Measurements from ENCODE around the gene DENND2A.
"Not testable (repeated sequence)": the region's sequence is repeated elsewhere in the genome, so short reads cannot be mapped to it uniquely, and the experiment has no call there.

DENND2A gene, protein sequence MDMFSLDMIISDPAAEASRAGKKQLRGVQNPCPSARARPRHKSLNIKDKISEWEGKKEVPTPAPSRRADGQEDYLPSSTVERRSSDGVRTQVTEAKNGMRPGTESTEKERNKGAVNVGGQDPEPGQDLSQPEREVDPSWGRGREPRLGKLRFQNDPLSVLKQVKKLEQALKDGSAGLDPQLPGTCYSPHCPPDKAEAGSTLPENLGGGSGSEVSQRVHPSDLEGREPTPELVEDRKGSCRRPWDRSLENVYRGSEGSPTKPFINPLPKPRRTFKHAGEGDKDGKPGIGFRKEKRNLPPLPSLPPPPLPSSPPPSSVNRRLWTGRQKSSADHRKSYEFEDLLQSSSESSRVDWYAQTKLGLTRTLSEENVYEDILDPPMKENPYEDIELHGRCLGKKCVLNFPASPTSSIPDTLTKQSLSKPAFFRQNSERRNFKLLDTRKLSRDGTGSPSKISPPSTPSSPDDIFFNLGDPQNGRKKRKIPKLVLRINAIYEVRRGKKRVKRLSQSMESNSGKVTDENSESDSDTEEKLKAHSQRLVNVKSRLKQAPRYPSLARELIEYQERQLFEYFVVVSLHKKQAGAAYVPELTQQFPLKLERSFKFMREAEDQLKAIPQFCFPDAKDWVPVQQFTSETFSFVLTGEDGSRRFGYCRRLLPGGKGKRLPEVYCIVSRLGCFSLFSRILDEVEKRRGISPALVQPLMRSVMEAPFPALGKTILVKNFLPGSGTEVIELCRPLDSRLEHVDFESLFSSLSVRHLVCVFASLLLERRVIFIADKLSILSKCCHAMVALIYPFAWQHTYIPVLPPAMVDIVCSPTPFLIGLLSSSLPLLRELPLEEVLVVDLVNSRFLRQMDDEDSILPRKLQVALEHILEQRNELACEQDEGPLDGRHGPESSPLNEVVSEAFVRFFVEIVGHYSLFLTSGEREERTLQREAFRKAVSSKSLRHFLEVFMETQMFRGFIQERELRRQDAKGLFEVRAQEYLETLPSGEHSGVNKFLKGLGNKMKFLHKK

DNA sequence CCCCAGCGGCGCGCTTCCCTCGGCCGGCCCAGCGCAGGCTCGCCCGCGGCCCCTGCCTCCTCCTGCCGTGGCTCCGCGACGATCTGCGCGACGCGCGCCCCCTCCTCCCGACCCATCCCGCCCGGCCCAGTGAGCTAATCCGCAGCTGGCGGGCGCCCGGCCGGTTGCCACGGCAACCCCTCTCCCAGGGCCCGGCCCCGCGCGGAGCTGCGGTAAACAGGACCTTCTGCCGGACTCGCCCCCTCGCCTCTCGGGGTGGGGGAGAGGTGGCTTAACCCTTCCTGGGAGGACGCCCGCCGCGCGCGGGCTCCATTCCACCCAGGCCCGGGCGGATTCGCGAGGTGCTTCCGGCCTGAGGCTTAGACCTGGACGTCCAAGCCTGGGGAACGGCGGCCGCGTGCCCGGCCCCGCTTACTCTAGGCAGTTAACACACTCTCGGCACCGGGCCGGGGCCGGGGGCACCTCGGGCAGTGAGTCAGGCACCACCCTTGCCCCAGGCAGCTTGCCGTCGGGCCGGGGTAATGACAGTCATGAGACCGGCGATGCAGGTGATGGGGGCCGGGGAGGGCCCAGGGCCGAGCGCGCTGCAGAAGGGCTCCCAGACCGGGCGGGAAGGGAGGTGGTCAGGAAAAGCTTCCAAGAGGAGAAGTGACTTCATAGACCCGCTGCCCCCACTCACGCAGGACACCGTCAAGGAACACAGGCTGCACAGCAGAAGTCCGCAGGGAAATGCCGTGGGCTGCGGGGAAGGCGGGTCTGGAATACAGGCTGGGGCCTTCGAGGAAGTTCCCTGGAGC, at the start of gene DENND2A:
Gene DENND2A, minus strand, starts transcription at position 87 of the 797 bp plus-strand sequence. CDS start 38,416 bp downstream, outside the sequence.
- DNase-seq = no peak

DNA sequence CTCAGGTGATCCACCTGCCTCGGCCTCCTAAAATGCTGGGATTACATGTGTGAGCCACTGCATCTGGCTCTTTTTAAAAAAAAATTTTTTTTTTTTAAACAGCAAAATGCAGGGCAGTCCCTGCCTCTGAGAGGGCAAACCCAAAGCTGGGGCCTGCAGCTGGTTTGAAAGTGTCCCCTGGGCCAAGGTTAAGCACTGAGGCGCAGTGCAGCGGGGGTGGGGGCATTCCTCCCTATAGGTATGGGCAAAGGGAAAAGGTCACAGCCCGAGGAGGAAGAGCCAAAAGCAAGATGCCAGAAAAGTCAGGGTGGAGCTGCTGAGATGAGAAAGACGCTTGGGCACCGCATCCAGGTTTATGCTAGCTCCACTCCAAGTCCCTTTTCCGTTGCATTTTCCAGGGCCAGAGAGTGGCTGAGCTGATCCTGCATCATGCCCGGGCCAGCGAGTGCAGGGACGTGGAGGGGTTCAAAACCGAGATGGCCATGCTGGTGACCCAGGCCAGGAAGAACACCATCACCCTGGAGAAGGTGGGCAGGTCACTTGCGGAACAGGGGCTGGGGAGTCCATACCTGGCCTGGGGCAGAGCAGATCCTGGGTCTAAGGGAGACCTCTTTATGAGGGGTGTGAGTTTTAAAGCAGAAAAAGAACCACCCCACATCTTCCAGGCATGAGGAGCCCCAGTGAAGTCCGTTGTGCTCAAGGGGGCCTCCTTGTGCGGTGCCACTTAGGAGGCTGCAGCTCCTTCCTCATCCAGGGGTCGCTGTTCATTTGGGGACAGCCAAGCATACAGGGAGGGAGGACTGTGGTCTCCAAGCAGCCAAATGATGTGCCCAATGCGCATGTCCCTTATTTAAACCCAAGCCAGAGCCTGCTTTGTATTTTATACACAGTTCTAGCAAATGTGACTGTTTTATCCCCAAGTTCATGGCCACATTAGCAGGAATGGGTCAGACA, 48.9 kb upstream of the DENND2A start:
- DNase-seq = no peak

DNA sequence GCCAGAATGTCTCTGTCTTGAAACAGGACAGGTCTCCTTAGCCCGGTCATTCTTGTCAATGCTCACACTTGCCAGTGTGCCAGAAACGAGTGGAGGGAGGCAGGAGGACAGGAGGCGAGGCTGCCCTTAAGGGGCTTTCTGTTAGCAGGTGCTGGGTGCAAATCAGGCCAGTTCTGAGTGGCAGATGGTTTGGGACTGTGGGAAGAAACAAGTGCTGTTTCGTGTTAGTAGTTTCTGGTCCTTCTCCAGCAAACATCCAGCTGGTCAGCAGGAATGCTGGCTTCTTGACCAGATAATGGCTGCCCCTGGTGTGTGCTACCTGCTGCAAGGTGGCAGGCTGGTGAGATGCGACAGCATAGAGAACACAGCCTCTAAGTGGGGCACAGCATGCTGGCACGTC, 47.7 kb upstream of the DENND2A start:
- no peak for DNase-seq

DNA sequence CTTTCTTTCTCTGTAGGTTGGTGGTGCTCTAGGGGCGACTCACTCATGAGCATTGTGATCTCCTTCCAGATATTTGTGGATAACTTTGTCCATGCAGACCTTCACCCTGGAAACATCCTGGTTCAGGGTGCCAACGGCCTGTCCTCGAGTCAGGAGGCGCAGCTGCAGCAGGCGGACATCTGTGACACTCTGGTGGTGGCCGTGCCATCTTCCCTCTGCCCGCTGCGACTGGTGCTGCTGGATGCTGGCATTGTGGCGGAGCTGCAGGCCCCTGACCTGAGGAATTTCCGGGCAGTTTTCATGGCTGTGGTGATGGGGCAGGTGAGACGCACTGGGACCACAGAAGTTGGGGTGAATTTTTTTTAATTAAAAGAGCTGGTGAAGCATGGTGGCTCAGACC, 46.3 kb upstream of the DENND2A start:
- DNase-seq = no peak

DNA sequence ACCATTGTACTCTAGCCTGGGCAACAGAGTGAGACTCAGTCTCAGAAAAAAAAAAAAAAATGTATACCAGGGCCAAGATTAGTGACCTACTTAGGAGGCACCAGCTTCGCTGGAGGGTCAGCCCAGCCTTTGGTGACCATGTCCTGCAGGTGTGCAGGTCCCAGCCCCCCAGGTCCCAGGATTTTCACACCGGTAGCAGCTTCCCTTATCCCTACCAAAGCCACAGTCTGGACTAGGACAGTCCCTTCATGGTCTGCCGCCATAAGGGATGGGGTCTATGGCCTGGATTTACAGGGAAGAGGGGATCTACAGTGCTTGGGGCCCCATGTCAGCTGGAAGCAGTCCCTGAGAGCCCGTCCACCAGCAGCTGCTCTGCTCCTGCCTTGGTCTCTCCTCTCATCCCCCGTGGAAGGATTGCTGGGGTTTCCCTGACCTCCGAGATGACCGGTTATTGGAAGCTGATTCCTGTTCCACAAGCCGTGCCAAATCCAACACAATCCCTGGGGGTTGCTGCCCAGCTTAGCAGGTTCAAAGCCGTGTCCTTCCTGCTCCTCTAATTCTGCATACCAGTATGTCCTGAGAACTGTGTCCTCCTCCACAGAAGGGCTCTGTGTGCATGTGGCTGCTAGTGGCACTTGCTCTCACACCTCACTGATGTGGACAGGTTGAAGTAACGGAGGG, 44.9 kb upstream of the DENND2A start:
- no peak for DNase-seq

DNA sequence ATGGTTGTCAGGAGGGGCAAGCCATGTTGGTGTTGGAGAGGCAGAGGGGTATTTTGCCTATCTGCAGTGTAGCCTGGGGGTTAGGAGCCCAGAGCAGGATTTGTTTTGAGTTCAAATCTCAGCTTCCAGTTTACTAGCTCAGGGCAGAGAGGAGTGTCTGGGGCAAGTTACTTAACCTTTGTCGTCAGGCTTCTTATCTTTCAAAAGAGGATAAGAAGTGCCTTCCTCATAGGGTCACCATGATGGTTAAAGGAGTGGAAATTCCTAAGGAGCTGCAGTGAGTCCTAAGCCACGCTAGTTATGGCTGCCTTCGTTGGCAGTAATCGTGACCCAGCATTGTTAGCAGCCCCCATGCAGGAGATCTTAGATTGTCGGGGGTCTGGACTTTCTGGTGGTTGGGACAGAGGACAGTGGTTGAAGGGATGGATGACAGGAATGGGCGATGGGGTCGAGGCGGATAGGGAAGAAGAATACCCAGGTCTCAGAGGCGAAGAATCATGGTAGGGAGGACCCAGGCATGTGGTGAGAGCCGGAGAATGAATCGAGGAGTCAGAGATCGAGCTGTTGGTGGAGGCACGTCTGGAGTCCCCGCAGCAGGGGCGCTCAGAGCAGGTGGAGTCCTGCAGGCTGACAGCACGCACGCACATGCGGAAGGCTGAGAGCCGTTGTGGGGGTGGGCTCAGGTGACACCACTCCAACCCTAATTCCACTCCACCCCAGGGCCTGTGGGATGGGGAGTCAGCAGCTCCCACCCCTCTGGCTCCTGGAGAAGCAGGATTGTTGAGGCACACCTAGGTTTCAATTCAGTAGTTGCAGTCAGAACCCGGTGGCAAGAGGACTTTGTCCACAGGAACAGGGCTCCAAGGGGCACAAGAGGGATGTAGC, 43.7 kb upstream of the DENND2A start:
- no peak for DNase-seq

DNA sequence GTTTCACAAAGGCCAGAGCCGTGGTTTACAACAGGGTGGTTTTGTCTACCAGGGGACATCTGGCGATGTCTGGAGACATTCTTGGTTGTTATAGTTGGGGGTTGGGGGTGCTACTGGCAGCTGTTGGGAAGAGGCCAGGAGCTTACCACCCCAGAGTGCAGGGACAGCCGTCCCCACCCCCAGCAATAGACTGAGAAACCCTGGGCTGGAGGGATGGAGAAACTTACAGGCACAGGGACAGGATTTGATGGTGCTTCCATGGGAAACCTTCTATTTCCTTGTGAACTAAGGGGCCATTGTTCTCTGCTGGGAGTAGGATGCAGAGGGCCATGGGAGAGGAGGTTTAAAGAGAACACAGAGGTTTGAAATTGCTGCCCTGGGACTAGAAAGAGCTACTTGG, 43.0 kb upstream of the DENND2A start:
- DNase-seq = no peak

DNA sequence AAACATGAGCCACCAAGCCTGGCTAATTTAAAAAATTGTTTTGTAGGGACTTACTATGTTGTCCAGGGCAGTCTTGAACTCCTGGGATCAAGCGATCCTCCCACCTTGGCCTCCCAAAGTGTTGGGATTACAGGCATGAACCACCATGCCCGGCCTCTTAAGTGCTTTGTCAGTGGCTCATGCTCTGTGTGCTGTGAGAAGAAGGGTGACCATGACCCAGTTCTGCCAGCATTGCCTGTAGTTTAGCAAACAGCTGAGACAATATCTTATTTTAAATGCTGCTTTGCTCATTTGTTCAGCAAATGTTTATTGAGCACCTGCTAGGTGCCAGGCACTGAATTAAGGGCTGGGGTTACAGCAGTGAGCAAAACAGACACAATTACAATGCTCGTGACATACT, 41.2 kb upstream of the DENND2A start:
- no peak for DNase-seq

DNA sequence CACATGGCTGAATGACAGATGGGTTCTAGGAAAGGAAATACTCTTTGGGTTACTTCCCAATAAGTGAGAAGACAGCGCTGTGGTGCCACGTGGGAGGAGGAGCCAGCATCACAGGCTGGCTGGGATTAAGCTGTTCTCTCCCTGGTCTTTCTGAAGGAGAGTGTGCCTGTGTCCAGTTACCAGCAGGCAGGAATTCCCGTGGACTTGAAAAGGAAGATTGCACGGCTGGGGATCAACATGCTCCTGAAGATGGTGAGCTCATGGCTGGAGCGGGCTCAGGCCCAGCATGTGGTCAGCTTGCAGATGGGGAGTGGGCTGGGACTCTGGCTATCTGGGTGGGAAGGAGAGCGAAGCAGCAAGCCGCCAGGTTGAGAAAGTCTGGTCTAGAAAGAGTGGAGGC, 40.3 kb upstream of the DENND2A start:
- DNase-seq = no peak

DNA sequence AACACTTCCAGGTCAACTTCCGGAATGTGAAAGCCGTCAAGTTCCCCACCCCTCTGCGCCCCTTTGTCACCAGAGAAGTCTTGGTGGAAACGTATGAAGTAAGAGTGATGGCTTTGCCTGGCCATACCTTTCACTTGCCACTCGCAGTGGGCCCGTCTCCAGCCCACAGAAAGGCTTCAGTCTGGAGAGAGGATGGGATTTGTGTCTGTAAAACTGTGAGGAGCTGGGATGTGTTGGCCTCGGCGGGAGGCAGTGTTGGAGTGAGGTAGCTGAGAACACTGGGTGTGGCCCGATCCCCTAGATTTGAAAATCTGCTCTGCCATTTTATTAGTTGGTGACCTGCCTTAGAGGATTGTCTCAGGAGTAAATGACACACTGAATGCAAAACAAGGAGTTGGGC, 38.6 kb upstream of the DENND2A start:
- DNase-seq = no peak

DNA sequence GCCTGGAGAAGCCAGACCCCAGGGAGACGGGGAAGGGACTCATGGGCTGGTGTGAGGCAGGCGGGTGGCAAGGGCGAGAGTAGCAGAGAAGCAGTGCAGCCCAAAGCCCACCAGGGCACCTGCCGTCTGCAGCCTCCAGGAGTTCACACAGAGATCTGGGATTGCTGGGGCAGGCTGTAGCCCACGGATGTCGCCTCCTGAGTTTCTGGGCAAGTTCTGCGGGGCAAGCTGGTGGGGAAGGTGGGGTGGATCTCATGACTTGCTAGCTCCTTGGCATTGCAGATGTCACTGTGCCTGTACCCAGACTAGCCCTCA, 38.2 kb upstream of the DENND2A start:
- DNase-seq = no peak

DNA sequence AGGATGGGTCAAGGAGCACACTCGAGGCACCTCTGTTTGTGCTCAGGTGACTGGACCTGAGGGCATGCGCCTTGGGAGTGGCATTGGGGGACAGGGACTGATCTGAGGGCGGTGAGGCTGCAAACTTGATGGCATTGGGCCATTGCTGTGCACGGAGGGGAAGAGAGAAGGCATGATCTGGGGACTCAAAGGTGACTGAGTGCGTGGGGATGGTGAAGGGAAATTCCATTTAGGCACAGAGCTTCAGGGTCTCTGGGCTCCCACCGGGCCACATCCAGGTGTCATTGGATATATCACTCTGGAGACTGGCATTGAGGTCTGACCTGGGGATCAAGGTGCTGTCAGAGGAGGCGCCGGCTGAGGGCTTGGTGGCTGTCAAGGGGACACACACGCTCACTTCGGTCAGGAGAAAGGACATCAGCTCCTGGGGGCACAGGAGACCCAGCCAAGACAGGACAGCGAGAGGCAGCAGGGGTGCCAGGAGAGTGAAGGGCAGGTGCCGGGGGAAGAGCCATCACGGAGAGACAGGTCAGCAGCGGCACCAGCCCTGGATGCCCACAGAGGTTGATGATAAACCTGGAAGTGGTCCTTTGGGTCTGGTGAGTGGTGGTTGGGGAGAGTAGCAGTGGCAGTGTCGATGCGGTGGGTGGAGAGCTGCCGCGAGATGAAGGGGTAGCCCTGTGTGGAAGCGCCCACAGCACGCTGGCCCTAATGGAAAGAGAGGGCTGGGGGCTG, 37.6 kb upstream of the DENND2A start:
- DNase-seq = no peak

DNA sequence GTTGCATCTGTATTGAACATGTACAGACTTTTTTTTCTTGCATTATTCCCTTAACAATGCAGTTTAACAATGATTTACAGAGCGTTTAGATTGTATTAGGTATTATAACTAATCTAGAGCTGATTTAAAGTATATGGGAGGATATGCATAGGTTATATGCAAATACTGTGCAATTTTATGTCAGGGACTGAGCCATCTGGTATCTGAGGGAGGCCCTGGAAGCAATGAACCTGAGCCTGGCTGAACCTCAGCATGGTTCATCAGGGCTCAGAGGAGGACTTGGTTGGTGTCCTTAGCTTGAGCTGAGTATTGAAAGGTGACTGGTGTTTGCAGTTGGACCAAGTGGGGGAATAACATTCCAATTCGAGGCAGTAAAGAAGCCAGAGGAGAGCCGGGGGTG, 36.9 kb upstream of the DENND2A start:
- no peak for DNase-seq

DNA sequence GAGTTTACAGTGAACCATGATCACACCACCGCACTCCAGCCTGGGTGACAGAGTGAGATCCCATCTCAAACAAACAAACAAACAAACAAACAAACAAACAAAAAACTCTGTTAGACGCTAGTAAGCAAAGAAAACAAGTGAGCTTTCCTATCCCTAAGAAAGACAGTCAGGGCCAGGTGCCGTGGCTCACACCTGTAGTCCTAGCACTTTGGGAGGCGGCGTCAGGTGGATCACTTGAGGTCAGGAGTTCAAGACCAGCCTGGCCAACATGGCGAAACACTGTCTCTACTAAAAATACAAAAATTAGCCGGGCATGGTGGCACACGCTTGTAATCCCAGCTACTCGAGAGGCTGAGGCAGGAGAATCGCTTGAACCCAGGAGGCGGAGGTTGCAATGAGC, 36.3 kb upstream of the DENND2A start:
- not testable (repeated sequence) for DNase-seq

DNA sequence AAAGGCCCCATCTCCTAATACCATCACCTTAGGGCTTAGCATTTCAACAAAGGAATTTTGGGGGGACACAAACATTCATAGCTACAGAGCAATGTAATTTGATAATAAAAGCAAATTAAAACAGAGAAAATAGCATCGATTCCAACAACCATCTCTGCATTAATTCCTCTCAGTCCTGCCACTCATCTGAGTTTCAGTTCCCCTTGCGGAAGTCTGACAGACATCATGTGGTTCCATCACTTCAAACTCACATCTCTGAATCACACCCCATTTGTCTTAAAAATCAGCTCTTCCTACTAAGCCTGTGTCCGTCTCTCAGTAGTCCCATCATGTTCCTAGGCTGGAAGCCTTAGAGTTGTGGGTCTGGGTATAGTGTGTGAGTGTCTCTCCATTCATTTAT, 35.7 kb upstream of the DENND2A start:
- no peak for DNase-seq

DNA sequence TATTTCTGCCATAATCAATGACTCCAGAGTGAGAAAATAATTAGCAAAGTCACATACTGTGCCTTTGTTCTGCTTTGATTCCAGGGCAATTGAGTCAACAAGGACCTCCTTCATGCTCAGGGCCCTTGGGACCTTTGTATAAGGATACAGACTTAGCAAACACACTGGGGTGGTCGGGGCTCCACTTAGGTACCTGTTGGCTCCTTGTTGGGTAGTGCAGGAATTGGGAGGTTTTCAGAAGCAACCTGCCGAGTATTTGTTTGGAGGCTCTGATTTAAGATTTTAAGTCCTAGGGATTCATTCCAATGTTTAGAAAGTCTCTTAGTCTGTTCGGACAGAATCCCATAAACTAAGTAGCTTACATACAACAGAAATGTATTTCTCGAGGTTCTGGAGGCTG, 35.1 kb upstream of the DENND2A start:
- DNase-seq = no peak

DNA sequence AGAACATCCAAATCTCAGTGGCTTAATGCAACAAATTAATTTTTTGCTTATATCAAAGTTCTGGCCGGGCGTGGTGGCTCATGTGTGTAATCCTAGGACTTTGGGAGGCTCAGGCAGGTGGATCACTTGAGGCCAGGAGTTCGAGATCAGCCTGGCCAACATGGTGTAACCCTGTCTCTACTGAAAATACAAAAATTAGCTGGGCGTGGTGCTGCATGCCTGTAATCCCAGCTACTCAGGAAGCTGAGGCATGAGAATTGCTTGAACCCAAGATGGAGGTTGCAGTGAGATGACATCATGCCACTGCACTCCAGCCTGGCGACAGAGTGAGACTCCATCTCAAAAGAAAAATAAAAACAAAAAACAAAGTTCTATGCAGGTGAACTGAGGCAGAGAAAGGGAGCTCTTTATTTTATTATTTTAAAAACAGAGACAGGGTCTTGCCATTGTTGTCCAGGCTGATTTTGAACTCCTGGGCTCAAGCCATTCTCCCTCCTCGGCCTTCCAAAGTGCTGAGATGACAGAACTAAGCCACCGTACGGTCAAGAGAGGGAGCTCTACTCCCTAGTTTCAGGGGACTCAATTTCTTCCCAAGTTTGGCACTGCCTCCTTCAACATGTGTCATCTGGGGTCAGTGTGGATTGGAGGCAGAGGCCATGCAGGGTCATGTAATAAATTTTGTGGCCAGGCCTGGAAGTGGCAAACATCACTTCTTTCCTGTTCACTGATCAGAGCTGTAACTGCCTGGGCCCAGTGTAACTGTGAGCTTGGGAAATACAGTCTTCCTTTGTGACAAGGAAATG, 34.5 kb upstream of the DENND2A start:
- DNase-seq = no peak

DNA sequence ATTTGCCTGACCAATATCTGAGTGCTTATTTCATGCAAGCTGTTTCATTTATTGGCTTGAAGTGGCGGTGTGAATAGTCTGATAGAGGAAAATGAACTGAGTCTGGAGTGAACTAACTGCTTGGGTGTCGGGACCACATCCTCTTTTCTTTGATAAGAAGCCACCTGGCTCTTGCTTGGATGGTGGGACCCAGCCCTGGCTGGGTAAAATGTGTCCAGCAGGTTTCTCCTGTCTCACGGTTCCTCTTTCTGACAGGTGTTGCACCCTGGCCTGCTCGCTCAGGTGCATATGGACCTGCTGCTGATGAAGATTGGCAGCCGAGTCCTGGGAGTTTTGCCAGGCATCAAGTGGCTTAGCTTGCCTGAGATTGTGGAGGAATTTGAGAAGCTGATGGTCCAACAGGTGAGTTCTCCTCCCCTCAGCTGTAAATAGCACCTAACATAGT, 33.8 kb upstream of the DENND2A start:
- DNase-seq = no peak

DNA sequence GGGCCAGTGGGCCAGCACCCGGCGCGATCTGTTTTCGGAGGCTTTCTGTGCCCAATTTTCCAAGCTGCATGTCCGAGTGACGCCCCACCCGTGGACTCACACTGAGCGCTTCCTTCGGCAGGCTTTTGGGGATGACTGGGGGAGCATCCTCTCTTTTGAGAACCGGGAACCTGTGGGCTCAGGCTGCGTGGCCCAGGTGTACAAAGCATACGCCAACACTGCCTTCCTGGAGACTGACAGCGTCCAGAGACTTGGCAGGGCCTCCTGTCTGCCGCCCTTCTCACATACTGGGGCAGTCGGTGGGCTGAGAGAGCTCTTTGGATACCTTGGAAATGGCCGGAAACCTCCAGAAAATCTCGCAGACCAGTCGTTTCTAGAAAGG, 33.2 kb upstream of the DENND2A start:
- no peak for DNase-seq
